ENCODE results near the gene COL20A1.

DNA sequence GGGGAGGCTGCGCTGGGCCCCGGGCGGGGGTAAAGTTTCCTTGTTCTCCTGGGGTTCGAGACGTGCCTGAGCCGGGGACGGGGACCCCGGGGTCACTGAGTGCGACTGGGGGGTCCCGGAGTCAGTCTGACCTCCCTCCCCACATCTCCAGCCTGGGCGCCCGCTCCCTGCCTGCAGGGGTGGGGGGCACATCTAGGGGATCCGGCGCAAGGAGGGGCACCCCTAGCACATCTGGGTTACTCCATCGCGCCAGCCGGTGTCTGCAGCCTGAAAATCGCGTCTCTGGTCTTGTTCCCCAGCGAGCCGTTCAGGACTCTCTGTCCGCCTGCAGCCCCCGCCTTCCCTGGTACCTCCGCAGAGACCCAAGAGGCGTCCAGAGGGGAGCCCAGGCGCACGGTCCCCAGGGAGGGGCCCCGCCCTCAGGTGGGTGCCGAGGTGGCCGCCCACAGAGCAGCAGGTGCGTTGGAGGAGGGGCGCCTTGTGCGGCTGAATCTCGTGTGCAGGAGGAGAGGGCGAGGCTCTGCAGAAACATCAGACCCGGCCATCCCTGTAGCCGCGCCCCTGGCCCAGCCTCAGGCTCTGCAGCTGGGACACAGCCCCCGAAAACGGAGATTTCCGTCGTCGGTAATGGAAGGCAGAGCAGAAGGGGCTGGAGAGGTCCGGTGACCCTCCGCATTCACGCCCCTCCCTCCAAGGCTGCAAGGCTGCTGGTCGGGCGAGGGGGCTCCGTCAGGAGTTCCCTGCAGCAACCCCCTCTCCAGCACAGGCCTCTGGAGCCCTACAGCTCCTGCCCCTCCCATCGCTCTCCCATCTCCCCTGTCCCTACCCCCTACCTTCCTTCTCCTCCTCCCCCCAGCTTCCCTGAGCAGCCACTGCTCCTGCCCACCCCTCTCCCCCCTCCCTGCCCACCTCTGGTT, 68.8 kb downstream of the COL20A1 start:
- TF ChIP-seq CTCF (IDR thresholded peaks at IDR 0.05) (no peak), POLR2A (IDR thresholded peaks at IDR 0.05) (no peak), EP300 (IDR thresholded peaks at IDR 0.05) (no peak)

Measured in tibial nerve (tissue), 4 donors.